WTC11 (cell line): ENCODE measurements around the gene GOLT1B.

Experiments
- JUN ChIP-seq: sonication (generic); formaldehyde crosslinking; IDR thresholded peaks from 2 replicates; pipeline ENCODE4 v1.8.0; 2023; ENCODE audit warnings: mild to moderate bottlenecking, missing genetic modification reagents
- ZNF281 ChIP-seq: sonication (generic); formaldehyde crosslinking; IDR thresholded peaks from 2 replicates; pipeline ENCODE4 v1.8.0; 2023; ENCODE audit warnings: mild to moderate bottlenecking, missing genetic modification reagents
- TF ChIP-seq, protein P1 (sequence below): fragments of 200-600 bp; IDR thresholded peaks from 2 replicates; pipeline ENCODE4 v1.8.0; 2022; ENCODE audit warnings: antibody characterized with exemption
- TF ChIP-seq, protein P2 (sequence below): sonication (generic); formaldehyde crosslinking; IDR thresholded peaks from 2 replicates; pipeline ENCODE4 v1.8.0; 2022; ENCODE audit warnings: mild to moderate bottlenecking, missing genetic modification reagents

DNA sequence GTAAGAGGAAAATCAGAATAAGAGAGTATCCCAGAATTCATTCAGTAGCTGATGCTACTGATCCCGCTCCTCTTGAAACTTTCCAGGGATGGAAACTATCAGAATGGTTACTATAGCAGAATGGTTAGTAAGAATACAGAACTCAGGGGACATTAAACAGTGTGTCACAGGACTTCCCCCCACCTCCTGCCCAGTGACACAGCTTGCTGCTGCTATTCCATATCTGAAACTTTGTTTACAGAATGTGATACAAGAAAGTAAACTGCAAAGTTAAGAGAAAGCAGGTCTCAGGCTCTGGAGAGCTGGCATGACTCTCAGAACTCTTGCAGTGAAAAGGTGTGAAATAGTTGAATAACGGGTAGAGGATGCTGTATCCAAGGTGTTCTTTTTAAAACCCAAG is 27.9 kb downstream of the GOLT1B start:
- TF ChIP-seq JUN (CRISPR knock-in tag) (no peak), ZNF281 (CRISPR knock-in tag) (no peak)
- TF ChIP-seq, protein P1, sequence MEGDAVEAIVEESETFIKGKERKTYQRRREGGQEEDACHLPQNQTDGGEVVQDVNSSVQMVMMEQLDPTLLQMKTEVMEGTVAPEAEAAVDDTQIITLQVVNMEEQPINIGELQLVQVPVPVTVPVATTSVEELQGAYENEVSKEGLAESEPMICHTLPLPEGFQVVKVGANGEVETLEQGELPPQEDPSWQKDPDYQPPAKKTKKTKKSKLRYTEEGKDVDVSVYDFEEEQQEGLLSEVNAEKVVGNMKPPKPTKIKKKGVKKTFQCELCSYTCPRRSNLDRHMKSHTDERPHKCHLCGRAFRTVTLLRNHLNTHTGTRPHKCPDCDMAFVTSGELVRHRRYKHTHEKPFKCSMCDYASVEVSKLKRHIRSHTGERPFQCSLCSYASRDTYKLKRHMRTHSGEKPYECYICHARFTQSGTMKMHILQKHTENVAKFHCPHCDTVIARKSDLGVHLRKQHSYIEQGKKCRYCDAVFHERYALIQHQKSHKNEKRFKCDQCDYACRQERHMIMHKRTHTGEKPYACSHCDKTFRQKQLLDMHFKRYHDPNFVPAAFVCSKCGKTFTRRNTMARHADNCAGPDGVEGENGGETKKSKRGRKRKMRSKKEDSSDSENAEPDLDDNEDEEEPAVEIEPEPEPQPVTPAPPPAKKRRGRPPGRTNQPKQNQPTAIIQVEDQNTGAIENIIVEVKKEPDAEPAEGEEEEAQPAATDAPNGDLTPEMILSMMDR, result no peak
- TF ChIP-seq, protein P2, sequence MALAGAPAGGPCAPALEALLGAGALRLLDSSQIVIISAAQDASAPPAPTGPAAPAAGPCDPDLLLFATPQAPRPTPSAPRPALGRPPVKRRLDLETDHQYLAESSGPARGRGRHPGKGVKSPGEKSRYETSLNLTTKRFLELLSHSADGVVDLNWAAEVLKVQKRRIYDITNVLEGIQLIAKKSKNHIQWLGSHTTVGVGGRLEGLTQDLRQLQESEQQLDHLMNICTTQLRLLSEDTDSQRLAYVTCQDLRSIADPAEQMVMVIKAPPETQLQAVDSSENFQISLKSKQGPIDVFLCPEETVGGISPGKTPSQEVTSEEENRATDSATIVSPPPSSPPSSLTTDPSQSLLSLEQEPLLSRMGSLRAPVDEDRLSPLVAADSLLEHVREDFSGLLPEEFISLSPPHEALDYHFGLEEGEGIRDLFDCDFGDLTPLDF (CRISPR knock-in tag), result no peak
